GM12878 (cell line): ENCODE data around the gene NHSL2.

ENCODE experiments used
- CBX3 ChIP-seq: fragments of 200-600 bp; sonication (generic); IDR thresholded peaks from 2 replicates; pipeline ENCODE4 v1.6.1; 2016; ENCODE audit warnings: low read depth, borderline replicate concordance
- EP300 ChIP-seq, 2 experiments: fragments of 150-350 bp in 1 of 2; IDR thresholded peaks; 2 replicates each; pipeline ENCODE4 v1.6.1; 2011 to 2012; ENCODE audit warnings: low read depth in 2 of 2, low read length in 2 of 2, borderline replicate concordance in 1 of 2, improper control_type of control experiment in 1 of 2, inconsistent platforms in 1 of 2; ENCODE audit not compliant: control insufficient read depth in 1 of 2
- JUND ChIP-seq: IDR thresholded peaks from 2 replicates; pipeline ENCODE4 v1.6.1; 2012; ENCODE audit warnings: low read depth, mild to moderate bottlenecking, low read length, improper control_type of control experiment, moderate library complexity
- MYB ChIP-seq: fragments of 150-350 bp; IDR thresholded peaks from 2 replicates; pipeline ENCODE4 v1.6.1; 2014; ENCODE audit warnings: mild to moderate bottlenecking, low read depth, low read length, borderline replicate concordance
- POU2F2 ChIP-seq: IDR thresholded peaks from 3 replicates; pipeline ENCODE4 v1.6.1; 2011; ENCODE audit warnings: low read depth, mild to moderate bottlenecking, low read length, borderline replicate concordance
- SRF ChIP-seq, 2 experiments: IDR thresholded peaks; 2 replicates each; pipeline ENCODE4 v1.6.1; 2011; ENCODE audit warnings: low read depth in 2 of 2, low read length in 2 of 2, mild to moderate bottlenecking in 1 of 2, moderate library complexity in 1 of 2
- ZNF274 ChIP-seq: IDR thresholded peaks from one replicate; pipeline ENCODE4 v1.8.0; 2011; ENCODE audit not compliant: insufficient read length, insufficient read depth
- ZNF384 ChIP-seq: IDR thresholded peaks from 2 replicates; pipeline ENCODE4 v1.6.1; 2012; ENCODE audit warnings: low read depth, mild to moderate bottlenecking, low read length, improper control_type of control experiment, borderline replicate concordance
- TF ChIP-seq, protein P1 (sequence below), 3 experiments: IDR thresholded peaks in 2 of 3; conservative IDR thresholded peaks in 1 of 3; 2 replicates each; pipeline ENCODE4 v1.5.1; 2011; ENCODE audit warnings: low read depth in 3 of 3, low read length in 3 of 3, mild to moderate bottlenecking in 3 of 3, control low read depth in 2 of 3, moderate library complexity in 2 of 3, inconsistent platforms in 1 of 3, mixed read lengths in 1 of 3; ENCODE audit not compliant: control insufficient read depth in 2 of 3, insufficient read depth in 1 of 3; ENCODE audit errors: extremely low read depth in 1 of 3
- TF ChIP-seq, protein P2 (sequence below): fragments of 450-650 bp; IDR thresholded peaks from 2 replicates; pipeline ENCODE4 v1.6.1; 2018; ENCODE audit warnings: mild to moderate bottlenecking, low read depth, moderate library complexity; ENCODE audit not compliant: partially characterized antibody

DNA sequence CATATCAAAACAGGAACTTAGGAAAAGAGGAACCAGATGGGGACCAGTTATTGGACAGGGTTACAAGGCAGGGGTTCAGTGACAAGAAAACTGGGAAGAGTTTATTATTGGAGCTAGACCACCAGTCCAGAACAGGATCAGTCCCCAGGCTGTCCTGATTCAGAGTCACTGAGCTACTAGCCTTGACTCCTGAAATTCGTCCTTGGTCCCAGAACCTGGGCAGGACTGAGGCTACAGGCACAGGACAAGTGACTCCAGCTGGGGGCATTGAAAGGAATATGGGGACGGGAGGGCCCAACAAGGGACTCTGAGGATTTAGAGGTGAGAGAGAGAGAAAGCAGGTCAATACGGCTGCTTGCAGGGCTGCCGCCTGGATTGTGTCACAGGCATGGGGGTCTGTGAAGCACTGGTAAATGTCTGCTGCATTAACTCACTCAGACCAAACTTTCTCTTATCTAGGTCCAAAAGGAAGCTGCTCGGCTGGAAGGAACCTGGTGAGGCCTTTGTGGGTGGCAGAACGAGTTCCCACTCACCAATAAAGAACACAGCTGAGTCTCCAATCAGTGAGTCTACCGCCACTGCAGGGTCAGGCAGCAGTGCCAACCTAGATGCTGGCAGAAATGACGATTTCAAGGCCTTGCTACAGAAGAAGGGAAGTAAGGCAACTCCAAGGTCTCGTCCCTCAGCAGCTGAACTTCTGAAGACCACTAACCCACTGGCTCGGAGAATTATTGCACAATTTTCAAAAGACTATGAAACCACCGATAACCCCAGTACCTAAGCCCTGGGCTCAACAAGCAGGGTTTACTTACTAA, 232.4 kb downstream of the NHSL2 start:
- no peak for TF ChIP-seq ZNF384
- TF ChIP-seq, protein P1, sequence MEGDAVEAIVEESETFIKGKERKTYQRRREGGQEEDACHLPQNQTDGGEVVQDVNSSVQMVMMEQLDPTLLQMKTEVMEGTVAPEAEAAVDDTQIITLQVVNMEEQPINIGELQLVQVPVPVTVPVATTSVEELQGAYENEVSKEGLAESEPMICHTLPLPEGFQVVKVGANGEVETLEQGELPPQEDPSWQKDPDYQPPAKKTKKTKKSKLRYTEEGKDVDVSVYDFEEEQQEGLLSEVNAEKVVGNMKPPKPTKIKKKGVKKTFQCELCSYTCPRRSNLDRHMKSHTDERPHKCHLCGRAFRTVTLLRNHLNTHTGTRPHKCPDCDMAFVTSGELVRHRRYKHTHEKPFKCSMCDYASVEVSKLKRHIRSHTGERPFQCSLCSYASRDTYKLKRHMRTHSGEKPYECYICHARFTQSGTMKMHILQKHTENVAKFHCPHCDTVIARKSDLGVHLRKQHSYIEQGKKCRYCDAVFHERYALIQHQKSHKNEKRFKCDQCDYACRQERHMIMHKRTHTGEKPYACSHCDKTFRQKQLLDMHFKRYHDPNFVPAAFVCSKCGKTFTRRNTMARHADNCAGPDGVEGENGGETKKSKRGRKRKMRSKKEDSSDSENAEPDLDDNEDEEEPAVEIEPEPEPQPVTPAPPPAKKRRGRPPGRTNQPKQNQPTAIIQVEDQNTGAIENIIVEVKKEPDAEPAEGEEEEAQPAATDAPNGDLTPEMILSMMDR (IDR thresholded peaks at IDR 0.05 in 2 of 3, conservative IDR thresholded peaks at IDR 0.05 in 1 of 3; ENCODE audit: control insufficient read depth in 2 of 3, extremely low read depth in 1 of 3, insufficient read depth in 1 of 3, low read depth in 3 of 3, low read length in 3 of 3) = no peak
- no peak for TF ChIP-seq ZNF274
- TF ChIP-seq JUND = no peak
- TF ChIP-seq, protein P2, sequence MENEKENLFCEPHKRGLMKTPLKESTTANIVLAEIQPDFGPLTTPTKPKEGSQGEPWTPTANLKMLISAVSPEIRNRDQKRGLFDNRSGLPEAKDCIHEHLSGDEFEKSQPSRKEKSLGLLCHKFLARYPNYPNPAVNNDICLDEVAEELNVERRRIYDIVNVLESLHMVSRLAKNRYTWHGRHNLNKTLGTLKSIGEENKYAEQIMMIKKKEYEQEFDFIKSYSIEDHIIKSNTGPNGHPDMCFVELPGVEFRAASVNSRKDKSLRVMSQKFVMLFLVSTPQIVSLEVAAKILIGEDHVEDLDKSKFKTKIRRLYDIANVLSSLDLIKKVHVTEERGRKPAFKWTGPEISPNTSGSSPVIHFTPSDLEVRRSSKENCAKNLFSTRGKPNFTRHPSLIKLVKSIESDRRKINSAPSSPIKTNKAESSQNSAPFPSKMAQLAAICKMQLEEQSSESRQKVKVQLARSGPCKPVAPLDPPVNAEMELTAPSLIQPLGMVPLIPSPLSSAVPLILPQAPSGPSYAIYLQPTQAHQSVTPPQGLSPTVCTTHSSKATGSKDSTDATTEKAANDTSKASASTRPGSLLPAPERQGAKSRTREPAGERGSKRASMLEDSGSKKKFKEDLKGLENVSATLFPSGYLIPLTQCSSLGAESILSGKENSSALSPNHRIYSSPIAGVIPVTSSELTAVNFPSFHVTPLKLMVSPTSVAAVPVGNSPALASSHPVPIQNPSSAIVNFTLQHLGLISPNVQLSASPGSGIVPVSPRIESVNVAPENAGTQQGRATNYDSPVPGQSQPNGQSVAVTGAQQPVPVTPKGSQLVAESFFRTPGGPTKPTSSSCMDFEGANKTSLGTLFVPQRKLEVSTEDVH = no peak
- no peak for TF ChIP-seq CBX3
- TF ChIP-seq EP300 (IDR thresholded peaks at IDR 0.05; ENCODE audit: borderline replicate concordance in 1 of 2, control insufficient read depth in 1 of 2, low read depth in 2 of 2, low read length in 2 of 2) = no peak
- no peak for TF ChIP-seq MYB
- no peak for TF ChIP-seq SRF (IDR thresholded peaks at IDR 0.05; ENCODE audit: low read depth in 2 of 2, low read length in 2 of 2)
- no peak for TF ChIP-seq POU2F2
